Caco-2 (cell line): ENCODE results near the gene KIFC3. TPM values are rescaled to one million over a fixed set of nuclear protein-coding genes. Genes with fewer than 3 reads are reported as not detected.

ENCODE experiments used
- BruUV-seq: library from RNA; stranded (reverse); fragments of 400-500 nt; replicated peaks from 2 replicates; lab custom pipeline; 2021; lab: Mats Ljungman, UMichigan
- CTCF ChIA-PET: fragments of 300-600 bp; sonication (Branson Sonifier 250); formaldehyde crosslinking; loops from one replicate; lab custom pipeline; 2022; ENCODE audit warnings: antibody characterized with exemption; lab: Charles Lee
- POLR2A ChIA-PET: fragments of 300-600 bp; sonication (Branson Sonifier 250); formaldehyde crosslinking; loops from one replicate; lab custom pipeline; 2022; ENCODE audit warnings: antibody characterized with exemption; lab: Charles Lee
- DNase-seq, 2 experiments: peaks; one replicate each; pipeline versions ENCODE4 v3.0.0 to v3.0.0-alpha.2; 2020 to 2022
- H3K27me3 ChIP-seq: replicated peaks from 2 replicates; pipeline ENCODE4 v1.6.0; 2011; ENCODE audit warnings: low read length; ENCODE audit not compliant: control insufficient read depth, insufficient read depth
- H3K36me3 ChIP-seq: 2 replicates; pipeline ENCODE4 v1.5.1; 2011; ENCODE audit warnings: low read length; ENCODE audit not compliant: control insufficient read depth, insufficient read depth
- H3K4me1 ChIP-seq: fragments of 250-450 bp; sonication (Bioruptor Pico); 2 replicates; pipeline ENCODE4 v1.5.1; 2020; ENCODE audit warnings: mild to moderate bottlenecking
- H3K4me3 ChIP-seq: 2 replicates; pipeline ENCODE4 v1.5.1; 2011; ENCODE audit warnings: low read depth, mild to moderate bottlenecking, control low read depth, low read length
- H3K9me3 ChIP-seq: fragments of 250-450 bp; sonication (Bioruptor Pico); 2 replicates; pipeline ENCODE4 v1.5.1; 2020; ENCODE audit warnings: mild to moderate bottlenecking, moderate library complexity
- H3K27ac Mint-ChIP-seq: one replicate; pipeline ENCODE4 v1.8.0; 2022; ENCODE audit warnings: mixed read lengths; ENCODE audit not compliant: unreplicated experiment
- H3K27me3 Mint-ChIP-seq: one replicate; pipeline ENCODE4 v1.8.0; 2022; ENCODE audit warnings: mixed read lengths; ENCODE audit not compliant: insufficient read depth, unreplicated experiment
- H3K36me3 Mint-ChIP-seq: one replicate; pipeline ENCODE4 v1.8.0; 2022; ENCODE audit warnings: mild to moderate bottlenecking, mixed read lengths; ENCODE audit not compliant: insufficient read depth, unreplicated experiment
- H3K4me1 Mint-ChIP-seq: one replicate; pipeline ENCODE4 v1.8.0; 2022; ENCODE audit warnings: low read depth, mixed read lengths; ENCODE audit not compliant: unreplicated experiment
- H3K4me3 Mint-ChIP-seq: one replicate; pipeline ENCODE4 v1.8.0; 2022; ENCODE audit warnings: mild to moderate bottlenecking, moderate library complexity, mixed read lengths; ENCODE audit not compliant: unreplicated experiment
- H3K9me3 Mint-ChIP-seq: one replicate; pipeline ENCODE4 v1.8.0; 2022; ENCODE audit warnings: mixed read lengths; ENCODE audit not compliant: unreplicated experiment
- intact Hi-C: fragments of 100-400 bp; cut with micrococcal nuclease; formaldehyde crosslinking; loops from one replicate; pipeline ENCODE4 v1.10.0; 2022; ENCODE audit not compliant: unreplicated experiment
- total RNA-seq: library from RNA; stranded (reverse); gene quantifications from 2 replicates; pipeline ENCODE4 v1.2.3, GENCODE V29; 2022
- TF ChIP-seq, protein P1 (sequence below), 2 experiments: fragments of 200-600 bp in 1 of 2; IDR thresholded peaks; 1 replicate in 1 of 2; 2 replicates in 1 of 2; pipeline versions ENCODE4 v1.5.1 to v1.8.0; 2011 to 2022; ENCODE audit warnings: antibody characterized with exemption in 1 of 2, control low read depth in 1 of 2, inconsistent platforms in 1 of 2, low read depth in 1 of 2, low read length in 1 of 2, mild to moderate bottlenecking in 1 of 2, moderate library complexity in 1 of 2; ENCODE audit not compliant: insufficient read depth in 1 of 2, severe bottlenecking in 1 of 2, unreplicated experiment in 1 of 2

KIFC3 gene
- total RNA-seq, 1 experiment from 2014 or later = 103 TPM

DNA sequence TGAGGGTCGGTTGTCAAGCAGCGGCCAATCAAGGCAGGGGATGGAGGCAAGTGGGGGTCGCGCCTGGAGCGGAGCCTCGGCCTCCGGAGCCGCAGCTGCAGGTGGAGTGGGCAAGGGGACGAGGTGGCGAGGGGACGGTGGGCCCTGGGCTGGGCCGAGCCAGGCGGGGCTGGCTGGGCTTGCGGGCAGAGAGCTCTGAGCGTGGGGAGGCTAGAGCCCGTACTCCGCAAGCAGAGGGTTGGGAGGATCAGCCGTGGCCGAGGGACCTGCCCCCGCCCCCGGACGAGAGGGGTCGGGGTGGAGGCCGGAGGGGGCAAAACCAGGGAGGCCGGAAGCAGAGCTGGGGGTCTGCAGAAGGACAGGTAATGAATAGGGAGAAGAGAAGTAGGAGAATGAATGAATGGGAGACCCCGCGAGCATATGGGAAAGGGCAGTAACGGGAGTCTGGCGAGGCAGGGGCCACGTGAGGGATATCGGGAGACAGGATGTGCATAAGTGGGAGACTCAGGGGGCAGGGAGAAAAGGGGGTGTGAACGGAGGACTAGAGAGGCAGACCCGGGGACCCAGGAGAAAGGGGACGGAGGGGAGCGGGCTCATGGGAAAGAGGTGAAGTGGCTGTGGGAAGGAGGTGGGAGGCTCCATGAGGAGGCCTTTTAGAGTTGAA is 66.4 kb downstream of the KIFC3 start, which contains the start of gene KATNB1:
Gene KATNB1 (plus strand): TSS at position 16 of the 664 bp plus-strand sequence. CDS start 1,474 bp downstream, outside the sequence.
- no TSS peak for BruUV-seq
- Histone ChIP-seq H3K4me3 (peak within 1 kb of the TSS; percentile 82), H3K36me3 (no peaks in the 10 kb centered on the region), H3K9me3 (0 out of 2 replicates have a peak, but pooled peaks cover 4% of the 10 kb centered on the region), H3K4me1 (peaks cover 11% of the 10 kb centered on the region), H3K27me3 (no peaks in the 10 kb centered on the region)
- no peaks in the 10 kb centered on the region for H3K27me3 Mint-ChIP-seq
- intact Hi-C loops = loop anchor here (1.0 to 5.0 kb wide), 7 partner anchors 21 to 159 kb away; partner anchors contain the start of gene ADGRG3
- peak within 1 kb of the TSS; percentile 87 for H3K27ac Mint-ChIP-seq
- ChIA-PET CTCF (interaction anchor here (0.5 to 3.1 kb wide), 29 partner anchors 12 to 289 kb away, joined by 3 to 26 read pairs (median 4); partner anchors contain the start of genes DRC7 and POLR2C), POLR2A (interaction anchor here (0.6 to 3.0 kb wide), 20 partner anchors 13 to 393 kb away, joined by 3 to 18 read pairs (median 4); partner anchors contain the start of genes CFAP20, CIAPIN1, COQ9 and DRC7)
- peaks cover 13% of the 10 kb centered on the region for H3K4me1 Mint-ChIP-seq
- H3K36me3 Mint-ChIP-seq = peaks cover 26% of the 10 kb centered on the region
- TF ChIP-seq, protein P1, sequence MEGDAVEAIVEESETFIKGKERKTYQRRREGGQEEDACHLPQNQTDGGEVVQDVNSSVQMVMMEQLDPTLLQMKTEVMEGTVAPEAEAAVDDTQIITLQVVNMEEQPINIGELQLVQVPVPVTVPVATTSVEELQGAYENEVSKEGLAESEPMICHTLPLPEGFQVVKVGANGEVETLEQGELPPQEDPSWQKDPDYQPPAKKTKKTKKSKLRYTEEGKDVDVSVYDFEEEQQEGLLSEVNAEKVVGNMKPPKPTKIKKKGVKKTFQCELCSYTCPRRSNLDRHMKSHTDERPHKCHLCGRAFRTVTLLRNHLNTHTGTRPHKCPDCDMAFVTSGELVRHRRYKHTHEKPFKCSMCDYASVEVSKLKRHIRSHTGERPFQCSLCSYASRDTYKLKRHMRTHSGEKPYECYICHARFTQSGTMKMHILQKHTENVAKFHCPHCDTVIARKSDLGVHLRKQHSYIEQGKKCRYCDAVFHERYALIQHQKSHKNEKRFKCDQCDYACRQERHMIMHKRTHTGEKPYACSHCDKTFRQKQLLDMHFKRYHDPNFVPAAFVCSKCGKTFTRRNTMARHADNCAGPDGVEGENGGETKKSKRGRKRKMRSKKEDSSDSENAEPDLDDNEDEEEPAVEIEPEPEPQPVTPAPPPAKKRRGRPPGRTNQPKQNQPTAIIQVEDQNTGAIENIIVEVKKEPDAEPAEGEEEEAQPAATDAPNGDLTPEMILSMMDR (IDR thresholded peaks at IDR 0.05; ENCODE audit: insufficient read depth in 1 of 2, low read depth in 1 of 2, low read length in 1 of 2, severe bottlenecking in 1 of 2, unreplicated experiment in 1 of 2) = no peak
- DNase-seq = peak in 1 of 2 experiments; percentile 46
- H3K4me3 Mint-ChIP-seq = peak within 1 kb of the TSS; percentile 86
- H3K9me3 Mint-ChIP-seq = no peaks in the 10 kb centered on the region

DNA sequence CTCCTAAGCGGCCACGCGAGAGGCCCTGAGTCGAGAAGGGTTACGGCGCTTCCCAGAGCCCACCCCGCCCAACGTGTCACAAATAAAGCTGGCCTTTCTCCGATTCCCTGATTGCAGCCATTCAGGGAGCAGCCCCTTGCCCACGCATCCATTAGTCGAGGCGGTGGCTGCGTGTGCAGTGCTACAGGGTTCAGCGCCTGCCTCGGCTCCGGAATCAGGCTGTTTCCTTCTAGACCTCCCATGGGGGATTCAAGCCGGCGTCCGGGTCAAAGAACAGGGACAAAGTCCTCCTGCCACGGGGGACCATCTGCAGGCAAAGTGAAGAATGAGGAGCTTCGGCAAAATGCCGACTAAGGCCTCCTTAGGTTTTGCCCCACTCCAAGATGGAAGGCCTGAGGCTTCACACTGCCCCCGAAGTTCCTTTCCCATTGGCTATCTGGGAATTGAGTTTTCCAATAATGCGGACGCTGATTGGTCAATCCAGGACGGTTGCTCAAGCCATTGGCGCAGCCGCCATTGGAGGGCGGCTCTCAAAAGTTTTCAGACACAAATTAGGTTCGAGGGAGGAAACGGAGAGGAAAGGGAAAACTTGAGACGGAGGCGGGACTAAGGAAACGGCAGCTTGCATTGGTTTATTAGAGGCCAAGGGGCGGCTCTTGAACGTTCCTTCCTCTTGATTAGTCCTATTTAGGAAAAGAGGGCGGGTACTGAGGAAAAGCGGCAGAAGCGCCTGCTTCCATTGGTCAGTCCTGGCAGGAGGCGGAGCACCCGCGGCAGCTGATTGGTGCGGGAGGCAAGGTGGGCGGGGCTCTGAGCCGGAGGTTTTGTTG is 67.2 kb downstream of the KIFC3 start:
- peaks cover 11% of the 10 kb centered on the region for H3K4me1 ChIP-seq
- Mint-ChIP-seq H3K27me3 (no peaks in the 10 kb centered on the region), H3K36me3 (peaks cover 26% of the 10 kb centered on the region), H3K4me3 (peak overlapping the region; percentile 86), H3K9me3 (no peaks in the 10 kb centered on the region), H3K4me1 (peaks cover 13% of the 10 kb centered on the region), H3K27ac (peak overlapping the region; percentile 87)
- H3K9me3 ChIP-seq = 0 out of 2 replicates have a peak, but pooled peaks cover 4% of the 10 kb centered on the region
- no peaks in the 10 kb centered on the region for H3K27me3 ChIP-seq
- no peaks in the 10 kb centered on the region for H3K36me3 ChIP-seq
- DNase-seq = peak; percentile 99 to 100
- CTCF ChIA-PET = interaction anchor here (0.5 to 3.1 kb wide), 25 partner anchors 9 to 288 kb away, joined by 3 to 26 read pairs (median 4); partner anchors contain the start of genes CIAPIN1, COQ9 and POLR2C
- intact Hi-C loops = loop anchor here (1.0 to 5.0 kb wide), 7 partner anchors 22 to 158 kb away; partner anchors contain the start of gene ADGRG3
- no TSS peak for BruUV-seq
- POLR2A ChIA-PET = interaction anchor here (0.5 to 3.0 kb wide), 21 partner anchors 13 to 926 kb away, joined by 3 to 18 read pairs (median 4); partner anchors contain the start of genes CFAP20, CIAPIN1, COQ9 and DRC7
- H3K4me3 ChIP-seq = peak overlapping the region; percentile 82
- TF ChIP-seq, protein P1 (IDR thresholded peaks at IDR 0.05; ENCODE audit: insufficient read depth in 1 of 2, low read depth in 1 of 2, low read length in 1 of 2, severe bottlenecking in 1 of 2, unreplicated experiment in 1 of 2) = no peak
